ENCODE measurements around the gene ACACA.

DNA sequence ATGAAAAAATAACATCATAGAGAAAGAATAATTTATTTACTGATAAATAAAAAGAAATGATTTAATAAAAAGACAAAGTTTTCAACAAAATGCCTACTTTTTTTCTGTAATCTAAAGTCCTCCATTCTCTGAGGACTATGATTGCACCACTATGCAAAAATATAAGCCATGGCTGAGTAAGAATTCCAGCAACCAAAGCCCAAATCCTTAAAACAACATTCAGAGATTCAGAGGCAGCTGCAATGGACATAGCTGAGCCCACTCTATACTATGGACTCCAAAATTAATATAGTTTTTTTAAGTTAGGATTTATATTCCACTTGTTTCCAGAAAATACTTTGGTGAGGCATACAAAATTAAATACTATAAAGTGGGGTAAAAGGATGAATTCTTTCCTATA is 200.3 kb downstream of the ACACA start:
- TF ChIP-seq TOX (CRISPR knock-in tag; IDR thresholded peaks at IDR 0.05; ENCODE audit: borderline replicate concordance) (no peak), ZNF8 (CRISPR knock-in tag; IDR thresholded peaks at IDR 0.05) (no peak)
- TF ChIP-seq, protein P1, sequence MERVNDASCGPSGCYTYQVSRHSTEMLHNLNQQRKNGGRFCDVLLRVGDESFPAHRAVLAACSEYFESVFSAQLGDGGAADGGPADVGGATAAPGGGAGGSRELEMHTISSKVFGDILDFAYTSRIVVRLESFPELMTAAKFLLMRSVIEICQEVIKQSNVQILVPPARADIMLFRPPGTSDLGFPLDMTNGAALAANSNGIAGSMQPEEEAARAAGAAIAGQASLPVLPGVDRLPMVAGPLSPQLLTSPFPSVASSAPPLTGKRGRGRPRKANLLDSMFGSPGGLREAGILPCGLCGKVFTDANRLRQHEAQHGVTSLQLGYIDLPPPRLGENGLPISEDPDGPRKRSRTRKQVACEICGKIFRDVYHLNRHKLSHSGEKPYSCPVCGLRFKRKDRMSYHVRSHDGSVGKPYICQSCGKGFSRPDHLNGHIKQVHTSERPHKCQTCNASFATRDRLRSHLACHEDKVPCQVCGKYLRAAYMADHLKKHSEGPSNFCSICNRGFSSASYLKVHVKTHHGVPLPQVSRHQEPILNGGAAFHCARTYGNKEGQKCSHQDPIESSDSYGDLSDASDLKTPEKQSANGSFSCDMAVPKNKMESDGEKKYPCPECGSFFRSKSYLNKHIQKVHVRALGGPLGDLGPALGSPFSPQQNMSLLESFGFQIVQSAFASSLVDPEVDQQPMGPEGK (CRISPR knock-in tag; IDR thresholded peaks at IDR 0.05; ENCODE audit: borderline replicate concordance): no peak
- TF ChIP-seq, protein P2, sequence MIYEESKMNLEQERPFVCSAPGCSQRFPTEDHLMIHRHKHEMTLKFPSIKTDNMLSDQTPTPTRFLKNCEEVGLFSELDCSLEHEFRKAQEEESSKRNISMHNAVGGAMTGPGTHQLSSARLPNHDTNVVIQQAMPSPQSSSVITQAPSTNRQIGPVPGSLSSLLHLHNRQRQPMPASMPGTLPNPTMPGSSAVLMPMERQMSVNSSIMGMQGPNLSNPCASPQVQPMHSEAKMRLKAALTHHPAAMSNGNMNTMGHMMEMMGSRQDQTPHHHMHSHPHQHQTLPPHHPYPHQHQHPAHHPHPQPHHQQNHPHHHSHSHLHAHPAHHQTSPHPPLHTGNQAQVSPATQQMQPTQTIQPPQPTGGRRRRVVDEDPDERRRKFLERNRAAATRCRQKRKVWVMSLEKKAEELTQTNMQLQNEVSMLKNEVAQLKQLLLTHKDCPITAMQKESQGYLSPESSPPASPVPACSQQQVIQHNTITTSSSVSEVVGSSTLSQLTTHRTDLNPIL (CRISPR knock-in tag; IDR thresholded peaks at IDR 0.05; ENCODE audit: low read depth): no peak
